DMS53 treated with DMSO at 0.1 percent for 48 hours (cell line): ENCODE results near the gene DUSP28.

Experiments
- DNase-seq: peaks from one replicate; lab custom pipeline; 2025; ENCODE audit not compliant: unreplicated experiment; lab: John Stamatoyannopoulos, UW

DUSP28 gene

GRCh38 chr2:240585681-240586197 is 25.6 kb downstream of the DUSP28 start:
- DNase-seq, result no peak

GRCh38 chr2:240586198-240586918 is 26.2 kb downstream of the DUSP28 start, which contains the start of gene CAPN10:
Gene CAPN10, plus strand, starts transcription at chr2:240586734. Its CDS starts 178 bp downstream, at chr2:240586912.
- peak; percentile 85 for DNase-seq

DNA sequence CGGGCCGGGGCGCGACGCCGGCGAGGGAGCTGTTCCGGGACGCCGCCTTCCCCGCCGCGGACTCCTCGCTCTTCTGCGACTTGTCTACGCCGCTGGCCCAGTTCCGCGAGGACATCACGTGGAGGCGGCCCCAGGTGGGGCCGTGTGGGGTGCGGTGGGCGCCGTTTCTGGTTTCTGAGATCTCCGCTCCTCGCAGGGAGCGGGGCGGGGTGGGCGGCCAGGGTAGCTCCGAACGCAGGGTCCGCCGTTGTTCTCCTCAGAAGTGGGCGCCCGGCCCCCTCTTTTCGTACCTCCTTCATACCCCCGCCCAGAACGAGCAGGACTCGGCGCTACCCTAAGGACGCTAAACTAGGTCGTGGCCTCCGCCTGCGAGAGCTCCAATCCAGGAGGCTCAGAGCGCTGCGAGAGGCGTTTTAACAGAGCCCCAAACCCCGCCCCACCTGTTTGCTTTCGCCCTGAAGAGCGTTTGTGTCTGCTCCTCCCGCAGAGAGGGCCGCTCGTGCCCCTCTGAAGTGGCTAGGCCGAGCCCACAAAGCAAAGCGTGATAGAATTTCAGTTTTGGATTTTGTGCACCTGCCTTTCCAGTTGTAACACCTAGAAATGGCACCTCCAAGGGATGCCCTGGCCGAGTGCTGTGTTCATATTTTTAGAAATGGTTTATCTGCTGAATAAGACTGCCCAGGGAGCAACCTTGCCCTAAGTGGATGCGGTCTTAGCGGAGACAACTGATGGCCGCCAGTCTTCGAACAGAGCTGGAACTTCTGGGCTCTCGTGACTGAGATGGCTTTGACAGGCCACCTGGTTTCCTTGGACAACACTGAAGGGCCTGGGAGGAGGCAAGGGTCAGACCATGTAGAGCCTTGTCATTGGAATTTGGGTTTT is 27.0 kb downstream of the DUSP28 start:
- DNase-seq, result no peak

- DNase-seq, result no peak
Measured at GRCh38 chr2:240588006-240588655, 28.0 kb downstream of the DUSP28 start.

GRCh38 chr2:240588669-240589068 is 28.5 kb downstream of the DUSP28 start:
- no peak for DNase-seq

GRCh38 chr2:240589375-240589774 is 29.2 kb downstream of the DUSP28 start:
- no peak for DNase-seq

- no peak for DNase-seq
Measured at GRCh38 chr2:240589850-240590525, 29.8 kb downstream of the DUSP28 start.

- DNase-seq, result no peak
Measured at GRCh38 chr2:240590681-240591111, 30.5 kb downstream of the DUSP28 start.

- no peak for DNase-seq
Measured at GRCh38 chr2:240591226-240591625, 31.1 kb downstream of the DUSP28 start.

DNA sequence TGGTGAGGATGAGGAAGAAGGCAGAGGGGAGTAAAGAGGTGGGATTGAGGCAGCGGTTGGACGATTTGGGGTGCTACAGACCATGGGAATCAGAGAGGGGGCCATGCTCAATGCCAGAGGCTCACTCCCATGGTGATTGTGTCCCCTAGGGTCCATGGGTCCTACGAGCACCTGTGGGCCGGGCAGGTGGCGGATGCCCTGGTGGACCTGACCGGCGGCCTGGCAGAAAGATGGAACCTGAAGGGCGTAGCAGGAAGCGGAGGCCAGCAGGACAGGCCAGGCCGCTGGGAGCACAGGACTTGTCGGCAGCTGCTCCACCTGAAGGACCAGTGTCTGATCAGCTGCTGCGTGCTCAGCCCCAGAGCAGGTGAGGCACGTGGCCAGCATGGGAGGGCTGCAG is 31.6 kb downstream of the DUSP28 start:
- DNase-seq, result no peak

- no peak for DNase-seq
Measured at GRCh38 chr2:240593026-240593702, 33.0 kb downstream of the DUSP28 start.

DNA sequence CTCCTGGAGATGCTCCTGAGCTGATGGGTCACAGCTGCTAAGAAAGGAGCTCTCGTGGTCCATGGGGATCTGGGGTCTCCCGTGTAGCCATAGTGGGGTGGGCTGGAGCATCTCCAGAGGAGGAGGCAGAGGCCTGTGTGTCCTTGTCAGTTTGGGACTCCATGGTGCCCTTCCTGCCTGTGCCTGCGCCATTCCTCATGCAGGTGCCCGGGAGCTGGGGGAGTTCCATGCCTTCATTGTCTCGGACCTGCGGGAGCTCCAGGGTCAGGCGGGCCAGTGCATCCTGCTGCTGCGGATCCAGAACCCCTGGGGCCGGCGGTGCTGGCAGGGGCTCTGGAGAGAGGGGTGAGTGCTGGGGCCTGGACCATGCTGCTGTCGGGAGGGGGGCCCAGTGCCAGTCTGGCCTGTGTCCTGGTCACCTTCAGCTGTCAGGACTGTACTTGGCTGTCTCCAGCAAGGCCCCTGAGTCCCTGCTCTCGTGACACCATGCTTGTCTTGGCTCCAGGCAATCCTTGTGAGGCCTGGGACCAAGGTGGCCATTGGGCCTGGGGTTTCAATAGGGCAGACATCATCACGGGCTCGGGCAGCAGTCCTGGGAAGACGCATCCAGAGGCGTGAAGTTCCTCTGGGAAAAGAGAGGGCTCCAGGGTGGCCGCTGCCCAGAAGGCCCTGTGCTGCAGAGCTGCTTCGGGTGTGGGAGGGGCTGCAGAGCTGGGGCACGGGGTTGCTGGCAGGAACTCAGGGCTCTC is 33.7 kb downstream of the DUSP28 start:
- DNase-seq, result no peak

DNA sequence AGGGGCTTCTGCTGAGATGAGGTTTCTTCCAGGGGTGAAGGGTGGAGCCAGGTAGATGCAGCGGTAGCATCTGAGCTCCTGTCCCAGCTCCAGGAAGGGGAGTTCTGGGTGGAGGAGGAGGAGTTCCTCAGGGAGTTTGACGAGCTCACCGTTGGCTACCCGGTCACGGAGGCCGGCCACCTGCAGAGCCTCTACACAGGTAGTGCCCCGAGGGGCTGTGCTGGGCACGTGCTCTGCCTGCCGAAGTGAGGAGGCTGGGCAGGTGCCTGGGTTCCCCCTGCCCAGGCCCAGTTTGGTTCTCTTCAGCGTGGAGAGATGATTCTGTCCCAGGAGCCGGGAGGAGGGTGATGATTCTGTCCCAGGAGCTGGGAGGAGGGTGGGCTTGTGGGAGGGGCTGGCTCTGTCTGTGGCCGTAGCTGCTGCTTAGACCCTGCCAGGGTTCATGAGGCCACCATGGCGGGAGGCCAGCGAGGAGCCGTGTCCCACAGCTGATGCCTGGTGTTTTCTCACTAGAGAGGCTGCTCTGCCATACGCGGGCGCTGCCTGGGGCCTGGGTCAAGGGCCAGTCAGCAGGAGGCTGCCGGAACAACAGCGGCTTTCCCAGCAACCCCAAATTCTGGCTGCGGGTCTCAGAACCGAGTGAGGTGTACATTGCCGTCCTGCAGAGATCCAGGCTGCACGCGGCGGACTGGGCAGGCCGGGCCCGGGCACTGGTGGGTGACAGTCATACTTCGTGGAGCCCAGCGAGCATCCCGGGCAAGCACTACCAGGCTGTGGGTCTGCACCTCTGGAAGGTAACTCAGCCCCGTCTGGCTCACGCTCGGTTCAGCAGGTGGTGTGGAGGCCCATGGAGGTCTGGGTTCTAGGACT is 34.6 kb downstream of the DUSP28 start:
- no peak for DNase-seq

DNA sequence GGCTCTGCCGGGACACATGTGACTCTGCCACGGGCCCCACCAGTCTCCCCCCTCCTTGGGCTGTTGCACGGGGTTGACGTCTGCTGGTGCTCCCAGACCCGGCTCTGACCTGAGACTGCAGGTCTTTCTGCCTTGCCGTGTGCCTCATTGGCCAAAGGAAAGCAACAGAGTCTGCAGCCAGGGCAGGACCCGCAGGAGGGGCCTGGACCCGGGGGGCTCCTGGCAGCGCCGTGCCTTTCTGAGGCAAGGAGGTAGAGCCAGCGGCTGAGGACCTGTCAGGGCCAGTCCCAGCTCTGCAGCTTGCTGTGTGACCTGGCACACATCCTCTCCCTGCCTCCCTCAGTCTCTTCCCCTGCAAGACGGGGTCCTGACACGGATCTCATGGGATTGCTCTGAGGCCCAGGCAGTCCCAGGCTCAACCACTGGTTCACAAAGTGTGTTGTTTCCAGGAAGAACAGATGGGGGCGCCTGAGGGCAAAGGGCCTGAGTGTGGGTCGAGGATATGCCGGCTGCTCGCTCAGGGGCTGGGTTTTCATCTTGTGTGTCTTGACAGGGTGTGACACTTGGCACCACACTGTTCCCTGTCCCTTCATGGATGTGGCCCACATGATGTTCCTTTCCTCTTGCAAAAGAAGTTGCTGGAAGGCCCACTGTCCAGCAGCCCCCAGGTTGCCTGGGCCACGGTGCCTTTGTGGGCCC is 35.4 kb downstream of the DUSP28 start:
- DNase-seq, result peak; percentile 12

DNA sequence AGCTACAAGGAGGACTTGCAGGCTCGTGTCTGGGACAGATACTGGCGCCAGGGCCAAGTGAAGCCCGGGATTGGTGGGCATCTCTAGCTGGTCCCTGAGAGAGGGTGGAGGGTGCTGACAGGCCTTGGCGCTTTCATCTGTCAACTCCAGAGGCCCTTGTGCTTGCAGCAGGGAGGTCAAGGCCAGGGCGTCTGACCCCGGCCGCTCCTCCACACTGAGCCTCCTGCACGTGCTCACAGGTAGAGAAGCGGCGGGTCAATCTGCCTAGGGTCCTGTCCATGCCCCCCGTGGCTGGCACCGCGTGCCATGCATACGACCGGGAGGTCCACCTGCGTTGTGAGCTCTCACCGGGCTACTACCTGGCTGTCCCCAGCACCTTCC is 35.9 kb downstream of the DUSP28 start:
- DNase-seq, result no peak

DNA sequence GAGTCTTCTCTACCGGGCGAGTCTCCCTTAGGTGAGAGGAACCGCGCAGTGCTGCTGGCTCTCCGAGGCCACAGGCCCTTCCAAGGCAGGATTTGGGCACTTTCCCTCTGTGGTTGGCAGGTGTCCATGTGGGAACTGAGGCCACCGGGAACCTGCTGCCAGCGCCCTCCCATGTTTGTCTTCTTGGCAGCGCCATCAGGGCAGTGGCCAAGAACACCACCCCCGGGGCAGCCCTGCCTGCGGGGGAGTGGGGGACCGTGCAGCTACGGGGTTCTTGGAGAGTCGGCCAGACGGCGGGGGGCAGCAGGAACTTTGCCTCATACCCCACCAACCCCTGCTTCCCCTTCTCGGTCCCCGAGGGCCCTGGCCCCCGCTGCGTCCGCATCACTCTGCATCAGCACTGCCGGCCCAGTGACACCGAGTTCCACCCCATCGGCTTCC is 36.4 kb downstream of the DUSP28 start:
- no peak for DNase-seq

- DNase-seq, result no peak
Measured at GRCh38 chr2:240597054-240597418, 36.9 kb downstream of the DUSP28 start.
